ENCODE measurements around the gene BNC2.
A peak's percentile ranks its signal among the peaks of the same experiment; 100 is the strongest.

Gene BNC2

GRCh38 chr9:16527573-16527972, 342.9 kb downstream of the BNC2 start:
- no peaks in the 10 kb centered on the region for H3K9me3 ChIP-seq (ENCODE audit: control insufficient read depth, low read length)
- H3K4me1 ChIP-seq (ENCODE audit: control insufficient read depth, insufficient read depth, low read length, poor library complexity, severe bottlenecking): peaks cover 9% of the 10 kb centered on the region
- 97% methylated on average over 7 of the region's 9 CpGs for WGBS, 2 experiments (ENCODE audit: insufficient coverage in 2 of 2)
- no peak overlapping the region for H3K27ac ChIP-seq (ENCODE audit: low read depth, low read length, severe bottlenecking)
- H3K36me3 ChIP-seq (ENCODE audit: control insufficient read depth, insufficient read depth, low read length): no peaks in the 10 kb centered on the region
- H3K4me3 ChIP-seq (ENCODE audit: extremely low read depth, insufficient read depth, low read length, poor library complexity, severe bottlenecking): no peak overlapping the region

DNA sequence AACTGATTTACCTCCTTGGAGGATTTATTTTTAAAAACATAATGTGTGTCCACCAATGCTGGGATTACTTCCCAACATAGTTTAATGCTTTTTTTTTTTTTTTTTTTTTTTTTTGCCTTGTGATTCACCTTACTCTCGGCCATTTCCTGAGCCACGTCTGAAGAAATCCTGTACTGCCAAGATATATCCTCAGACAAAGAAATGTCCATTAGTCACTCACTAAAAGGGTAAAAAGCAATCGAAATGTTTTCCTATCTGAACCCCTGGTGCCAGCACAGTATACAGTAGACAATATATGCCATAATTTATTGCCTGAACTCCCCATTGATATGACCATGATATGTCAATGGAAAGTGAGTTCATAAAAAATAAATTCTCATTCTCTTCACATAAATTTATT, 344.1 kb downstream of the BNC2 start:
- WGBS, 2 experiments (ENCODE audit: insufficient coverage in 2 of 2): no CpG with 5 or more reads among the region's 3 CpGs
- H3K36me3 ChIP-seq (ENCODE audit: control insufficient read depth, insufficient read depth, low read length): no peaks in the 10 kb centered on the region
- H3K4me1 ChIP-seq (ENCODE audit: control insufficient read depth, insufficient read depth, low read length, poor library complexity, severe bottlenecking): peaks cover 18% of the 10 kb centered on the region
- no peak overlapping the region for H3K4me3 ChIP-seq (ENCODE audit: extremely low read depth, insufficient read depth, low read length, poor library complexity, severe bottlenecking)
- no peak overlapping the region for H3K27ac ChIP-seq (ENCODE audit: low read depth, low read length, severe bottlenecking)
- H3K9me3 ChIP-seq (ENCODE audit: control insufficient read depth, low read length): no peaks in the 10 kb centered on the region

GRCh38 chr9:16524823-16525222, 345.6 kb downstream of the BNC2 start:
- Histone ChIP-seq H3K27ac (ENCODE audit: low read depth, low read length, severe bottlenecking) (no peak overlapping the region), H3K4me3 (ENCODE audit: extremely low read depth, insufficient read depth, low read length, poor library complexity, severe bottlenecking) (no peak overlapping the region), H3K9me3 (ENCODE audit: control insufficient read depth, low read length) (no peaks in the 10 kb centered on the region), H3K4me1 (ENCODE audit: control insufficient read depth, insufficient read depth, low read length, poor library complexity, severe bottlenecking) (peaks cover 18% of the 10 kb centered on the region), H3K36me3 (ENCODE audit: control insufficient read depth, insufficient read depth, low read length) (no peaks in the 10 kb centered on the region)
- no CpG with 5 or more reads among the region's 2 CpGs for WGBS, 2 experiments (ENCODE audit: insufficient coverage in 2 of 2)

DNA sequence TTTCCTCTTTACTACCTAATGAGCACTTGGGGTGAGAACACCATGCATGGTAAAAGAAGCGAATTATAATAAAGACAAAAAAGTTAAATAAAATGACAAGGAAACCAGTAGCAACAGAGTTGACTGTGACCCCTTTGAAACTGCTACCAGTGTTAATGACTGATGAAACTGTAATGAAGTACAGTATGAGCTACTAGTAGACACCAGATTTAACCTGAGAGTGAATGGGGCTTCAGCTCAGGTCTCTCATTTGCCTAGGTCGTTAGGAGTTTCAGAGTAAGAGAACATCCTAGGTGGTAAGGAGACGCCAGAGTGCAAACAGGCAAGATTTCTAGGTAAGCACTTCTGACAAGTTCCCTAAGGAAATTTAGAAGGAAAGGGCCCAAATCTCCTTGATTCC, 346.4 kb downstream of the BNC2 start:
- 40 to 67% methylated on average over 1 of the region's 3 CpGs for WGBS, 2 experiments (ENCODE audit: insufficient coverage in 2 of 2)
- H3K27ac ChIP-seq (ENCODE audit: low read depth, low read length, severe bottlenecking): no peak overlapping the region
- peaks cover 18% of the 10 kb centered on the region for H3K4me1 ChIP-seq (ENCODE audit: control insufficient read depth, insufficient read depth, low read length, poor library complexity, severe bottlenecking)

GRCh38 chr9:16521868-16522411, 348.5 kb downstream of the BNC2 start:
- H3K4me3 ChIP-seq (ENCODE audit: extremely low read depth, insufficient read depth, low read length, poor library complexity, severe bottlenecking): no peak overlapping the region

More for the DNA sequence above, 346.4 kb downstream of the BNC2 start:
- no peaks in the 10 kb centered on the region for H3K36me3 ChIP-seq (ENCODE audit: control insufficient read depth, insufficient read depth, low read length)
- H3K4me3 ChIP-seq (ENCODE audit: extremely low read depth, insufficient read depth, low read length, poor library complexity, severe bottlenecking): no peak overlapping the region
- no peaks in the 10 kb centered on the region for H3K9me3 ChIP-seq (ENCODE audit: control insufficient read depth, low read length)

GRCh38 chr9:16519001-16519400, 351.5 kb downstream of the BNC2 start:
- 50% methylated on average over 1 of the region's 2 CpGs; no CpG with 5 or more reads in 1 of the 2 experiments for WGBS, 2 experiments (ENCODE audit: insufficient coverage in 2 of 2)
- H3K27ac ChIP-seq (ENCODE audit: low read depth, low read length, severe bottlenecking): no peak overlapping the region

More at GRCh38 chr9:16521868-16522411, 348.5 kb downstream of the BNC2 start:
- Histone ChIP-seq H3K9me3 (ENCODE audit: control insufficient read depth, low read length) (no peaks in the 10 kb centered on the region), H3K36me3 (ENCODE audit: control insufficient read depth, insufficient read depth, low read length) (no peaks in the 10 kb centered on the region), H3K27ac (ENCODE audit: low read depth, low read length, severe bottlenecking) (peak overlapping the region; percentile 69), H3K4me1 (ENCODE audit: control insufficient read depth, insufficient read depth, low read length, poor library complexity, severe bottlenecking) (peaks cover 25% of the 10 kb centered on the region)
- 78 to 97% methylated on average over 2 to 3 of the region's 3 CpGs for WGBS, 2 experiments (ENCODE audit: insufficient coverage in 2 of 2)

GRCh38 chr9:16516891-16517290, 353.6 kb downstream of the BNC2 start:
- Histone ChIP-seq H3K27ac (ENCODE audit: low read depth, low read length, severe bottlenecking) (peak overlapping the region; percentile 65), H3K4me1 (ENCODE audit: control insufficient read depth, insufficient read depth, low read length, poor library complexity, severe bottlenecking) (peaks cover 40% of the 10 kb centered on the region), H3K4me3 (ENCODE audit: extremely low read depth, insufficient read depth, low read length, poor library complexity, severe bottlenecking) (no peak overlapping the region), H3K9me3 (ENCODE audit: control insufficient read depth, low read length) (no peaks in the 10 kb centered on the region), H3K36me3 (ENCODE audit: control insufficient read depth, insufficient read depth, low read length) (no peaks in the 10 kb centered on the region)
- WGBS, 2 experiments (ENCODE audit: insufficient coverage in 2 of 2): no CpG with 5 or more reads among the region's 2 CpGs

More at GRCh38 chr9:16519001-16519400, 351.5 kb downstream of the BNC2 start:
- Histone ChIP-seq H3K4me3 (ENCODE audit: extremely low read depth, insufficient read depth, low read length, poor library complexity, severe bottlenecking) (no peak overlapping the region), H3K9me3 (ENCODE audit: control insufficient read depth, low read length) (no peaks in the 10 kb centered on the region), H3K4me1 (ENCODE audit: control insufficient read depth, insufficient read depth, low read length, poor library complexity, severe bottlenecking) (peaks cover 42% of the 10 kb centered on the region), H3K36me3 (ENCODE audit: control insufficient read depth, insufficient read depth, low read length) (no peaks in the 10 kb centered on the region)

GRCh38 chr9:16515879-16516301, 354.6 kb downstream of the BNC2 start:
- peak overlapping the region; percentile 85 for H3K27ac ChIP-seq (ENCODE audit: low read depth, low read length, severe bottlenecking)
- H3K9me3 ChIP-seq (ENCODE audit: control insufficient read depth, low read length): no peaks in the 10 kb centered on the region
- WGBS, 2 experiments (ENCODE audit: insufficient coverage in 2 of 2): 0% methylated on average over 1 of the region's 4 CpGs
- peaks cover 36% of the 10 kb centered on the region for H3K4me1 ChIP-seq (ENCODE audit: control insufficient read depth, insufficient read depth, low read length, poor library complexity, severe bottlenecking)
- no peak overlapping the region for H3K4me3 ChIP-seq (ENCODE audit: extremely low read depth, insufficient read depth, low read length, poor library complexity, severe bottlenecking)
- H3K36me3 ChIP-seq (ENCODE audit: control insufficient read depth, insufficient read depth, low read length): no peaks in the 10 kb centered on the region

GRCh38 chr9:16515207-16515606, 355.3 kb downstream of the BNC2 start:
- H3K36me3 ChIP-seq (ENCODE audit: control insufficient read depth, insufficient read depth, low read length): no peaks in the 10 kb centered on the region
- H3K4me3 ChIP-seq (ENCODE audit: extremely low read depth, insufficient read depth, low read length, poor library complexity, severe bottlenecking): no peak overlapping the region
- peaks cover 41% of the 10 kb centered on the region for H3K4me1 ChIP-seq (ENCODE audit: control insufficient read depth, insufficient read depth, low read length, poor library complexity, severe bottlenecking)
- 23 to 50% methylated on average over 2 to 8 of the region's 12 CpGs for WGBS, 2 experiments (ENCODE audit: insufficient coverage in 2 of 2)
- H3K27ac ChIP-seq (ENCODE audit: low read depth, low read length, severe bottlenecking): peak overlapping the region; percentile 85
- H3K9me3 ChIP-seq (ENCODE audit: control insufficient read depth, low read length): no peaks in the 10 kb centered on the region

- 33 to 43% methylated on average over 1 of the region's 1 CpG for WGBS, 2 experiments (ENCODE audit: insufficient coverage in 2 of 2)
- Histone ChIP-seq H3K4me1 (ENCODE audit: control insufficient read depth, insufficient read depth, low read length, poor library complexity, severe bottlenecking) (peaks cover 52% of the 10 kb centered on the region), H3K27ac (ENCODE audit: low read depth, low read length, severe bottlenecking) (no peak overlapping the region), H3K4me3 (ENCODE audit: extremely low read depth, insufficient read depth, low read length, poor library complexity, severe bottlenecking) (no peak overlapping the region), H3K9me3 (ENCODE audit: control insufficient read depth, low read length) (no peaks in the 10 kb centered on the region), H3K36me3 (ENCODE audit: control insufficient read depth, insufficient read depth, low read length) (no peaks in the 10 kb centered on the region)
Measured at GRCh38 chr9:16514131-16514530, 356.3 kb downstream of the BNC2 start.

DNA sequence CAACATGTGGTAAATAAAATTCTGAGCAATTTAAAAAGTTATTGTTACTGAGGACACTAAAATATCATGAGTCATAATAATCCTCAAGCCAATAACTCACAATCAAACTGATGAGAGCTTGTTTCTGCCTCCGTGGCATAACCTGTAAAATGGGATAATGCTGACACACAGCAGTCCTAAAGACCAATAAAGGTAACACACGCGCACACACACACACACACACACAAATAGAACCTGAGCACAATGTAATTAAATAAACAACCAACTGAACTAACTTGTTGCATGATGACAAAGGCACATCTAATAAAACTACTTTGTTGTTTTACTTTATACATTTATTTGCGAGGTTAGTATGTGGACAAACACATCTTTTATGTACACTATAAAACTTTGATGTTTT, 358.2 kb downstream of the BNC2 start:
- Histone ChIP-seq H3K36me3 (ENCODE audit: control insufficient read depth, insufficient read depth, low read length) (no peaks in the 10 kb centered on the region), H3K9me3 (ENCODE audit: control insufficient read depth, low read length) (no peaks in the 10 kb centered on the region), H3K4me3 (ENCODE audit: extremely low read depth, insufficient read depth, low read length, poor library complexity, severe bottlenecking) (no peak overlapping the region), H3K27ac (ENCODE audit: low read depth, low read length, severe bottlenecking) (no peak overlapping the region), H3K4me1 (ENCODE audit: control insufficient read depth, insufficient read depth, low read length, poor library complexity, severe bottlenecking) (peaks cover 47% of the 10 kb centered on the region)
- WGBS, 2 experiments (ENCODE audit: insufficient coverage in 2 of 2): 75 to 78% methylated on average over 1 to 3 of the region's 4 CpGs

Measured in mesodermal cell (in vitro differentiated cells).